GM12891 (cell line): ENCODE data around the gene LMNA.

Experiments
- PAX5 ChIP-seq: IDR thresholded peaks from 2 replicates; pipeline ENCODE4 v1.6.1; 2011; ENCODE audit warnings: low read length, moderate library complexity, mild to moderate bottlenecking; ENCODE audit not compliant: insufficient read depth, severe bottlenecking
- POLR2A ChIP-seq: IDR thresholded peaks from 2 replicates; pipeline ENCODE4 v1.6.1; 2011; ENCODE audit warnings: low read depth, low read length, control low read depth
- POLR2AphosphoS5 ChIP-seq: IDR thresholded peaks from 2 replicates; pipeline ENCODE4 v1.6.1; 2011; ENCODE audit warnings: low read depth, low read length, control low read depth
- TAF1 ChIP-seq: IDR thresholded peaks from 2 replicates; pipeline ENCODE4 v1.6.1; 2011; ENCODE audit warnings: low read depth, low read length, control low read depth

GRCh38 chr1:156079762-156080161, 34.7 kb upstream of the LMNA start:
- TF ChIP-seq POLR2A (no peak), POLR2AphosphoS5 (no peak), TAF1 (no peak), PAX5 (no peak)
